Endodermal cell (in vitro differentiated cells): ENCODE data around the gene ADAMTS16. TPM values are rescaled to one million over a fixed set of nuclear protein-coding genes. Genes with fewer than 3 reads are reported as not detected.

Experiments used
- DNase-seq: peaks from one replicate; pipeline ENCODE4 v3.0.0-alpha.2; 2017
- H3K27ac ChIP-seq: 2 replicates; pipeline ENCODE4 v1.5.1; 2013; ENCODE audit warnings: mild to moderate bottlenecking, low read depth, low read length, moderate library complexity
- H3K27me3 ChIP-seq: 2 replicates; pipeline ENCODE4 v1.6.1; 2013; ENCODE audit warnings: mild to moderate bottlenecking, low read length, moderate library complexity; ENCODE audit not compliant: insufficient read depth, control insufficient read depth, poor library complexity, severe bottlenecking
- H3K36me3 ChIP-seq: 2 replicates; pipeline ENCODE4 v1.7.0; 2013; ENCODE audit warnings: mild to moderate bottlenecking, low read length, moderate library complexity; ENCODE audit not compliant: control insufficient read depth, insufficient read depth
- H3K4me1 ChIP-seq: one replicate; pipeline ENCODE4 v1.7.0; 2013; ENCODE audit warnings: low read length; ENCODE audit not compliant: control insufficient read depth, insufficient read depth
- H3K4me3 ChIP-seq: 2 replicates; pipeline ENCODE4 v1.5.1; 2013; ENCODE audit warnings: mild to moderate bottlenecking, low read length, moderate library complexity
- H3K9ac ChIP-seq: 2 replicates; pipeline ENCODE4 v1.6.1; 2013; ENCODE audit warnings: mild to moderate bottlenecking, low read length, moderate library complexity; ENCODE audit not compliant: poor library complexity, severe bottlenecking; ENCODE audit errors: extremely low read depth
- H3K9me3 ChIP-seq: 2 replicates; pipeline ENCODE4 v1.6.1; 2013; ENCODE audit warnings: mild to moderate bottlenecking, low read length, moderate library complexity; ENCODE audit not compliant: control insufficient read depth
- H3K27ac Mint-ChIP-seq: 2 replicates; pipeline ENCODE4 v1.8.0; 2020; ENCODE audit warnings: mixed read lengths
- H3K27me3 Mint-ChIP-seq: 2 replicates; pipeline ENCODE4 v1.8.0; 2021; ENCODE audit warnings: mild to moderate bottlenecking, mixed read lengths; ENCODE audit not compliant: insufficient read depth
- H3K36me3 Mint-ChIP-seq: 2 replicates; pipeline ENCODE4 v1.8.0; 2020; ENCODE audit warnings: low read depth, mixed read lengths
- H3K4me1 Mint-ChIP-seq: 2 replicates; pipeline ENCODE4 v1.8.0; 2020; ENCODE audit warnings: mixed read lengths
- H3K4me3 Mint-ChIP-seq: 2 replicates; pipeline ENCODE4 v1.8.0; 2020; ENCODE audit warnings: mild to moderate bottlenecking, moderate library complexity, mixed read lengths
- H3K9me3 Mint-ChIP-seq: 2 replicates; pipeline ENCODE4 v1.8.0; 2020; ENCODE audit warnings: mild to moderate bottlenecking, mixed read lengths
- WGBS, 2 experiments: methylation state at CpG; one replicate each; pipeline versions ENCODE4 v1.1.5 to v1.1.7; 2013; ENCODE audit warnings: missing lambda C conversion rate in 2 of 2, mixed read lengths in 1 of 2; ENCODE audit not compliant: insufficient coverage in 1 of 2, insufficient read length in 1 of 2; 5-methylcytosine and 5-hydroxymethylcytosine counted together
- total RNA-seq, 2 donors: library from RNA; stranded (reverse); fragmentation: NEBNext Ultra II Directional in 1 of 2; extraction: Animal tissue kit (Norgen Biotek cat#: 25700) in 1 of 2; gene quantifications; 2 replicates in 1 of 2; 3 replicates in 1 of 2; pipeline ENCODE4 v1.2.1, GENCODE V29; 2021
- TF ChIP-seq, protein P1 (sequence below): fragments of 200-600 bp; sonication (generic); conservative IDR thresholded peaks from 2 replicates; pipeline ENCODE4 v1.5.0; 2021; ENCODE audit warnings: antibody characterized with exemption, mild to moderate bottlenecking

Gene ADAMTS16
- total RNA-seq, 2 donors from 2014 or later = 0.77 to 7.4 TPM

DNA sequence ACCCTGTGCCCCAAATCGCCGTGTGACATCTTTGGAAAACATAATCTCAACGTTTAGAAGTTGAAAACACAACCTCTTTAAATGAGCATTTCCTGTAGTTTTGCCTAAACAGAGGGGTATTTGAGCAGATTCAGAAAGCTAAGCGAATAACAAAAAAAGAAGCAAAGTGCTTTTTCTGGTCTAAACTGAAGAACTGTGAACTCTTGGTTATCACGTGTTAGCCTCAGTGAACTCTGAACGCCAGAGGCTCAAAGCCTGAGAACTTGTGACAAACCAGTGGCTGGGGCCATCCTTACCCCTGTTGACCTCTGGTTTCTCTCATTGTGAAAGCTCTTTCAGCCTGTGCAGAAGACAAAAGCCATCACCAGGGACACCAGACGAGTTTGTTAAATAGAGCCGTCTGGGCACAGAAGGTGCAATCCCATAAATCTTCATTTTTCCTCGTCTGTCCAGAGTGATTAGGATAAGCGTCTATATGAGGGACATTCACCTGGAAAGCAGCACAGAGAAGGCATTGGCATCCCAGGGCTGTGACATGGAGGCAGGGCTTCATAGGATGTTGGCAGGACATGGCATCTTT lies 220.9 kb downstream of the ADAMTS16 start:
- Histone ChIP-seq H3K4me1 (peaks cover 24% of the 10 kb centered on the region), H3K27me3 (no peaks in the 10 kb centered on the region), H3K4me3 (no peak overlapping the region), H3K36me3 (no peaks in the 10 kb centered on the region), H3K9me3 (no peaks in the 10 kb centered on the region), H3K9ac (no peak overlapping the region), H3K27ac (peak overlapping the region; percentile 79)
- no peak for DNase-seq
- WGBS, 2 experiments = 59 to 81% methylated on average over 8 to 10 of the region's 10 CpGs
- Mint-ChIP-seq H3K27me3 (no peaks in the 10 kb centered on the region), H3K9me3 (no peaks in the 10 kb centered on the region), H3K27ac (no peak overlapping the region), H3K36me3 (no peaks in the 10 kb centered on the region), H3K4me3 (no peak overlapping the region), H3K4me1 (peaks cover 27% of the 10 kb centered on the region)
- TF ChIP-seq, protein P1, sequence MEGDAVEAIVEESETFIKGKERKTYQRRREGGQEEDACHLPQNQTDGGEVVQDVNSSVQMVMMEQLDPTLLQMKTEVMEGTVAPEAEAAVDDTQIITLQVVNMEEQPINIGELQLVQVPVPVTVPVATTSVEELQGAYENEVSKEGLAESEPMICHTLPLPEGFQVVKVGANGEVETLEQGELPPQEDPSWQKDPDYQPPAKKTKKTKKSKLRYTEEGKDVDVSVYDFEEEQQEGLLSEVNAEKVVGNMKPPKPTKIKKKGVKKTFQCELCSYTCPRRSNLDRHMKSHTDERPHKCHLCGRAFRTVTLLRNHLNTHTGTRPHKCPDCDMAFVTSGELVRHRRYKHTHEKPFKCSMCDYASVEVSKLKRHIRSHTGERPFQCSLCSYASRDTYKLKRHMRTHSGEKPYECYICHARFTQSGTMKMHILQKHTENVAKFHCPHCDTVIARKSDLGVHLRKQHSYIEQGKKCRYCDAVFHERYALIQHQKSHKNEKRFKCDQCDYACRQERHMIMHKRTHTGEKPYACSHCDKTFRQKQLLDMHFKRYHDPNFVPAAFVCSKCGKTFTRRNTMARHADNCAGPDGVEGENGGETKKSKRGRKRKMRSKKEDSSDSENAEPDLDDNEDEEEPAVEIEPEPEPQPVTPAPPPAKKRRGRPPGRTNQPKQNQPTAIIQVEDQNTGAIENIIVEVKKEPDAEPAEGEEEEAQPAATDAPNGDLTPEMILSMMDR = no peak

DNA sequence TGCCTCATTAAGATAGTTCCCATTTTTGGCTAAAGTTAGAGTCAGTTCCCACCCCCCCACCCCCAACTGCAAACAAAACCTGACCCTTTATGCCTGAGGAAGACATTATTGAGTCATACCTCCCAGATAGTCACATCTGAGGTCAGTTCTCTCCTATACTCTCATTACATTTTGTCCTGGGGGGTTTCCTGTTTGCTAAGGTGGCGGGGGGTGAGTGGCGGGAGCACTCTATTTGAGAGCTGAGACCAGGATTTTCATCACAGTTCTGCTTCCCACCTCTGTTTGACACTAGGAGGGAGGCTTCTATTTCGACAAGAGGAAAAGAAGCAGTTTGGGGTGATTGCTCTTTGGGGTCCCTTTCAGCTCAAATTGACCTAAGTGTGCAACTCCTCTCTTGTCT lies 222.9 kb downstream of the ADAMTS16 start:
- Histone ChIP-seq H3K36me3 (no peaks in the 10 kb centered on the region), H3K27ac (no peak overlapping the region), H3K9ac (no peak overlapping the region), H3K9me3 (no peaks in the 10 kb centered on the region), H3K27me3 (no peaks in the 10 kb centered on the region), H3K4me3 (no peak overlapping the region), H3K4me1 (peaks cover 24% of the 10 kb centered on the region)
- no peaks in the 10 kb centered on the region for H3K9me3 Mint-ChIP-seq
- WGBS, 2 experiments = 97% methylated on average over 3 of the region's 3 CpGs; no CpG with 5 or more reads in 1 of the 2 experiments
- TF ChIP-seq, protein P1 = no peak
- peaks cover 27% of the 10 kb centered on the region for H3K4me1 Mint-ChIP-seq
- H3K27me3 Mint-ChIP-seq = no peaks in the 10 kb centered on the region
- no peak overlapping the region for H3K4me3 Mint-ChIP-seq
- no peak overlapping the region for H3K27ac Mint-ChIP-seq
- DNase-seq = no peak
- H3K36me3 Mint-ChIP-seq = no peaks in the 10 kb centered on the region

DNA sequence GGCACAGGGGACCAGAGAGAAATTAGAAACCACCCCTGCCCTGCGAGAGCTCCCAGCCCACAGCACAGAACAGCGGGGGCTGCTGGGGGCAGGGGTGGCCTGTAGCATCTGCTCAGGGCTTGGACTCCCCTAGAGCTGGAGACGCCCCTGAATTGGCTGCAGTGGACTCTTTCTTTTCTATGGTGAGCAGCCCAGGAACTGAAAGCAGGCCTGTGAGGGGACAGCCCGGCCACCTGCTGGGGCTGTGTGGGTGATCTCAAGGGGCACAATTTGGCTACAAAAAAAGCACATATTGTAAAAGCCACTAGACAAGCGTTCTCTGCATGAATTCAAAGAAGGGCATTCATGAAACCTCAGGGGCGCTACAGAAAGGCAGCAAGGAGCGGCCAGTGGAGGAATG lies 224.8 kb downstream of the ADAMTS16 start:
- WGBS, 2 experiments = 88 to 89% methylated on average over 5 to 7 of the region's 7 CpGs
- no peak for DNase-seq
- H3K27ac Mint-ChIP-seq = no peak overlapping the region
- H3K27ac ChIP-seq = no peak overlapping the region
- H3K4me1 ChIP-seq = peaks cover 24% of the 10 kb centered on the region
- H3K36me3 Mint-ChIP-seq = no peaks in the 10 kb centered on the region
- H3K9me3 ChIP-seq = no peaks in the 10 kb centered on the region
- H3K9me3 Mint-ChIP-seq = no peaks in the 10 kb centered on the region
- no peak overlapping the region for H3K4me3 Mint-ChIP-seq
- no peaks in the 10 kb centered on the region for H3K27me3 ChIP-seq
- no peaks in the 10 kb centered on the region for H3K36me3 ChIP-seq
- H3K27me3 Mint-ChIP-seq = no peaks in the 10 kb centered on the region
- H3K4me3 ChIP-seq = no peak overlapping the region
- H3K9ac ChIP-seq = no peak overlapping the region
- TF ChIP-seq, protein P1 = no peak
- peaks cover 30% of the 10 kb centered on the region for H3K4me1 Mint-ChIP-seq
